HG03064 (cell line): ENCODE measurements around the gene ACTR3.

Source experiments
- ATAC-seq: cut with Tn5 transposase; IDR thresholded peaks from one replicate; pipeline ENCODE4 v1.9.1; 2021; ENCODE audit warnings: low read depth; ENCODE audit not compliant: unreplicated experiment

The ACTR3 gene

DNA sequence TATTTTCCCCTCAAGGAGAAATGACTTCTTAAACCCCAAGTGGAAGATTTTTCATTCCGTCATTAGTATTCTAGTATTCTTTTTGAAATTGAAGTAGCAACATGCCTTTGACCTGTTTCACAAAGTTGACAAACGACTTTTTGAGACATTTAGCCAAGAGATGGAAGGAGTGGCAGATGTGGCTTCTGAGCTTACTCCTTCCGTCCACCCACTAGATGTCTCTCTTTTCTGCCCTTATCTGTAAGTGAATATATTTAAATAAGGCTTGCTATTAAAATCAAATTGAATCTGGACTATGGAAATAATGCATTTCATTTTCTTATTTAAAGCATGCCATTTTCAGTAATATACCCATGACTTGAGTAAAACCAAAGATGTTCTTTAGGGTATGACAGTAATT is 74.1 kb downstream of the ACTR3 start:
- no peak for ATAC-seq

DNA sequence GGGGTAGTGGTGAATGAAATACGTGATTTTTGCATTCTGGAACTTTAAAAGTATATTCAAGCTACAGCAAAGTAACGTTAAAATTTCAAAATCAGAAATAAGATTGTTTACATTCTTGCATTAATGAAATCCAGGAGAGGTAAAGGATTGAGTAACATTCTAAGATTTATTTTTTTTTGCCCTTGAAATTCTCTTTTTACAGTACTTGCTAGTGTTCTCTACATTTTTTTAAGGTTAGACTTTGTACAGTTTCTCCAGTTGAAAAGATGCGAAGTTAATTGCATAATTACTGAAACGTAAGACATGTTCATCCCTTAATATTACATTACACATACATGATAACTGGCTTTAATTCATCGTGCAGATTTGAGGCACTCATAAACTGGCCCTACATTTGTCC is 74.5 kb downstream of the ACTR3 start:
- ATAC-seq: no peak

DNA sequence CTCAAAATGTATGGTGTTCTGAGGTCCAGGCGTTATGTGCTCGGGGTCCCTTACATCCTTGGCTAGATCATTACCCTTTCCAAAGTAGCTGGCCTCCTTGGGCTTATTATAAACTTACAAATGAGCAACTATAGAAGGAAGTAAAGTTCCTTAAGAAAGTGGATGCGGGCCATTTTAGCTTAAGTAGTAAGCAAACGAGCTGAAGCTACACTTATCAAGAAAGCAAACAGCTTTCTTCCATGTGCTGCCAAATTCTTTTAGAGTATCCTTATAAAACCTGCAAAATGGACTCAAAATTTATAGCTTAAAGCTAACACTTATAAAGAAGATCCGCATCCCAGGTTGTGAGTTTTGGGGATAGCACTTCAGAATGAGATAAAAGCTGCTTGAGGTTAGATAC is 75.3 kb downstream of the ACTR3 start:
- ATAC-seq: no peak

DNA sequence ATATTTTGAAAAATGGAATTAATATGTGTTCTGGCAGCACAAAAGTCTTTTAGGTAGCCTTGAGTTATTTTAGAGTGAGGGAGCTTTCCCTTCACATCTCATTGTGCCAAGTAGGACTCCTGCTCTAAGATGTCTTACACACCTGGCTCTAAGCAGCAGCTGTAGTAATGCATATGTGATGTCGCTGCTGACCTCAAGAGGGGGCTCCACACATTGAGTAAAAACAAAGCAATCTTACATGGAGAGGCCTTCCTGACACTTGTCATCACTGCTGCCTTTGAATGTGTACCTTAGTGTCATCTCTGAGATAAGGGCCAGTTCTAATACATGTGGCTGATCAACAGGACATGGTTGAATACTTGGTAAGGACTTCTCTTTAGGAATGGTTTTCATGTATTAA is 75.8 kb downstream of the ACTR3 start:
- ATAC-seq: peak; percentile 84

DNA sequence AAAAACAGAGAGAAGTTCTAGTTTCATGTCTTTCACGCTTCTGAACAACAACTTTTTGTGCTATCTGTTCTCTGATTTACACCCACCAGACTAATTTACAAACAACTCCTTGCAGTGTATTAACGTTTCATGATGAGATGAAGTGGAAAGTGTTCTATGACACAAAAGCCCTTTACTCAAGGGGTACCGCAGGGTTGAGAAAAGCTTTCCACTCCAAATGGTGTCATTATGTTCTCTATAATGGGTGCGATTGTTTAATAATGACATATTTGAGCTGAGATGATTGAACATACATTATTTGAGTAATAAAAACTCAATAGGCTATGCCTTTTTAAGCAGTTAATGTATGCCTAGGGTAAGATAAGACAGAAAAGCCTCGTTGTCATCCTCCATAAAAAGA is 76.3 kb downstream of the ACTR3 start:
- ATAC-seq: no peak

DNA sequence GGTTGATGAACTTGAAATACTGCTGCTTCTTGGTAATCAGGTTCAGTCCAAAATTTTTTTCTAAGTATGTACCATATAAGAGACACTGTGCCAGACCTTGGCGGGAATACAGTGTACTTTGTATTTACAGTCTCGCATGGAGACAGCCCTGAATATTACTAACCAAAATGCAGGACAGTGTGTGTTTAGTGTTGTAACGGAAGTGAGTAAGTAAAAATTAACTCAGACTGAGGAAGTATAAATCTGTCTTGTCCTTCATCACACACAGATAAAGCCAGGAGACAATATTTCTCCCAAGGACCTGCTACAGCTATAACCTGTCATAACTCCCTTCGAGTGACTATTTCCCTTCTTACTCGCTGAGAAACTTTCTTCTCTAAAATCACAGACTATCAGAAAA is 76.9 kb downstream of the ACTR3 start:
- no peak for ATAC-seq

DNA sequence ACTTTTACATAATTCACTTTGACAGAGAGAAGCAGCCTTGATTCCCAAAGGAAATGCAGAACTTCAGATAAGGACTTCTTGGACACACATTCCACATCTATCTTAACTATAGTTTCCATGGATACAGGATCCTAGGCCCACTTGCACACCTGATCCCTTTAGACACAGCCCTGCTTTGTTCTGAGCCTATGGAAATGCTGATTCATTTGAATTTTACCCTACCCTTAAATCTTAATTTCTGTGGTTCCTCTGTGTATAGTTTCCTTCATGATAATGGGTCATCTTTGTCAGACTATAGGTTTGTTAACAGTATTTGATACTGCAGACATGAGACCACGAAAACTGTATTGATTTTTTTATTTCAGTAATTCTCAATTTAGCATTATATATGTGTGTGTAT is 77.4 kb downstream of the ACTR3 start:
- ATAC-seq: no peak

DNA sequence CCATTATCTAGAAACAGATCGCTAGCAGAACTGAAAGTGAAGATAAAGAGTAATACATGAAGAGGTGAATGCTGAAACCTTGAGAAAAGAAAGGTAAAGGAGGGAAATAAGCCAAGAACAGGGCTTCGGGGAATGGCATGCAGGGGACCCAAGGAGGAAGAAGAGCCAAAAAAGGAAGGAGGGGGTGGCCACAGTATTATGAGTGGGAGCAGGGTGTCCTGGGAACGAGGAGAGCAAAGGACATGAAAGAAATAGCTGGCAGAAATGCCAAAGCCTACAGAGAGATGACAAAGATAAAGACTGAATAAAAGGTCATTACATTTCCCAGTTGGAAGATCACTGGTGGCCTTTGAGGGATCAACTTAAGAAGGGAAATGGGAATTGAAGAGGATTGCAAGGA is 82.9 kb downstream of the ACTR3 start:
- no peak for ATAC-seq

DNA sequence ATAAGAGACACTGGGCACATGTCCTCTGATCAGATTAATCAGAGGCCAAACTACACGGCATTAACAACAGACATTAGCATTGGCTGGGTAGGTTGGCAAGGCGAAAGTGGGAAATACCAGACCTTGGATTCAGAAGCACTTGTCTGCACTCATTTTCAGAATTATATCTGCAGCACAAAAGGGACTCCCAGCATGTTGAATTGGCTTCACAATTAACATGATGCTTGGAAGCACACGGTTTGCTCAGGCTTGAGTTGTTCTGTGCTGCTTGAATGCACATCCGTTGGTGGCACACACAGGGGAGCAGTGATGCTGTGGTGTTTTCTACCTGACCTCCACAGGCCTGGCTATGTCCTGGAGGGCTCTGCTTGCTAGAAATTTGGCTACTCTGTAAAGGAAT is 83.9 kb downstream of the ACTR3 start:
- no peak for ATAC-seq

DNA sequence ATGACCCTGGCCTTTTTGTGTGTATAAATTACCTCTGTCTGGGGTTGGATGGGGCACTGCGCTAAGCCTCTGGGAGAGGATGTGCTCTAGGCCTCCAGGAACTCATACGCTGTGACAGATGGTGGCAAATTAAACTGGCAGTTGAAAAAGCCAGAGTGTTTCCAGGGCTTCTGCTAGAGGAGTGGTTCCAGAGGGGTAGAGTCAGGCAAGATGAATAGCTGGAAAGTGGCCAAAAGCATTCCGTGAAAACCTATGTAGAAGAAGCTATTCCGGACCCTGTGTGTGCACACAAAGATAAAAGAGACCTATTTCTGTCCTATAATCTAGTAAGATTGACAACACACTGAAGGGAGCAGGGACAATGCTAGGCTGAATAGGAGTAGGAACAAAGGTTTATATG is 84.8 kb downstream of the ACTR3 start:
- no peak for ATAC-seq

DNA sequence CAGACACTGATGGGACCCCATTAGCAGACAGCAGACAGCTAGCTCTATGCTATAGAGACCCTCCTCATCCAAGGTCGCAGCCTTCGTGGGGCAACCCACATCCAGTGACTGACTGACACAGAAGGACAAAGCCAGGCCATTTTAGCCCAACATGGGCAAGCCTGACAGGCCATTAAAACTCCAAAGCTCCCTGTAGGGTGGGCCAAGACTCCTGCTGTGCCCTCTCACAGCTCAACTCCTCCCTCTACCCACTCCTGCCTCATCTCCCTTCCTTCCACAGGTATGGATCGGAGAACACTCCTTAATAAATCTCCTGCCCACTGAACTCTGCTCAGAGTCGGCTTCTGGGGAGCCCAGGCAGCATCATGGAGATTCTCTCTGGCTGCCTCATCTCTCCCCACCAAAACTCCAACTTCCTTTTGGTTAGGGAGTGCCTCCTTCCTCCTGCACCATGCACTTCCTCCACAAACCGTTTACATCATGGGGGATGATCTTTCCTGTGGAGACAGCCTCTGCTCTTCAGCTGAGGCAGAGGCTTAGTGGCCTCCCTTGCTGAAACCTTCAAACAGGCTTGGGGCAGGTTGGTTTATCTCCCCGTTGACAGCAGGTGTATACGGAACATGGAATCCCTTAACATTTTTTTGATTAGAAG is 86.5 kb downstream of the ACTR3 start:
- no peak for ATAC-seq

DNA sequence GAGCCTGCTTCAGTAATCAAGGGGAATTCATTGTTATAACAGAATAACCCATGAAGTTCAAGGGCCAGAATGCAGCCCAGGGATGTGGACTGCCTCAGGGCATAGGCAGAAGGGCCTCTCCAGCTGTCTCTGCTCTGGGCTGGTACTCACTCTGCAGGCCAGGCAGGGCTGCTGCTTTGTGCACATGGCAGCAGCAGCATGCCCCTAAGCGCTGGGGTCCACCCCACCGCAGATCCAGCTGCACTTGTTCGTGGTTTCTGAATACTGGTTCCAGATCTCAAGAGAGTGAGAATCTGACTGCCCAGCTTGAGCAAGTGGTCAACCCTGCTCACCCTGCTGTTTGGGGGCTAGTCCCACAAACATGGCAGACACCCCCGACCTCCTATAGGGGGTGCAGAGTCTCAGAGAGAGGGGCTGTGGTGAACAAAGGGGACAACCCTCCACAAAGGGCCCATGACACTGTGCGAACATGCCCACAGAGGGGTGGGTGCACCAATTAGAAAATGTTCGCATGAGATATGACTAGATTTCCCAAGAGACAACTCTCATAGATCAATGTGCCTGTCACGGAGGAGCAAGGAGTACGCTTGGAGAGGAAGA is 87.3 kb downstream of the ACTR3 start:
- no peak for ATAC-seq

DNA sequence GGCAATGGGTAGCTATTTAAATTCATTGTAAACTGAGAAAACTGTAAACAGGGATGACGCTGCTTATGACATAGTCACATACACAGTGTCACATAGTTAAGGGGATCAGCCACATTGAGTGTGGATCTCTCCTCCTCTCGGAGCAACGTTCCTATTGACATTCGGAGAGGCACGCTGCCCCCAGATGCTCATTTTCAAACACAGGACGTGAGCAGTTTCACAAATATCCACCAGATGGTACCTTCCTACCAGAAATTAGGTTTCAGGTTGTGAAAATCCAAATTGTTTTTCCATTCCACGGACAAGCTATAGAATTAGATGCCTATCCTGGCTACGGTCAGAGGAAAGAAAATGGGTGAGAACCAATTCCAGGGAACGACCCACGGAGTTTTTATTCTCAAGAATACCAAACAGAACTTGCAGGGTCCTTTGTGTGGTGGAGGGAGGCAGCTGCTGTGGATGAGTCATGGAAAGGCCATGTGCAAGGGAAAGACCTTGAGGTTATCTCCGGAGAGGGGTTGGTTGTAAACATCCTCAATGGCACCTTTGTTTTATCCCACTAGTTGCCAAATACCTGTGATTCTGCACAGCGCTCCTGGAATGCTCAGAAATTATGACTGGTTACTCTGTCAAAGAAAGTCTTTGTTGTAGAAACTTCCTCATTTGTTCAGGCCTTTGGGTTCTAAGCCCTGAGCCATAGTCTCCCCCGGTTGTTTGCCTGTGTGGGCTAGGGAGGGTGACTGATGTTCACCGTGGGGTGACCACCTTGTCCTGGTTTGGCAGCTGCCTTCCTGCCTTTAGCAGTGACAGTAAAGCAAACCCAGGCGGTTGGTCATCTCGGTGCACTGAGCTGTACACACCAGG is 88.0 kb downstream of the ACTR3 start:
- ATAC-seq: no peak

DNA sequence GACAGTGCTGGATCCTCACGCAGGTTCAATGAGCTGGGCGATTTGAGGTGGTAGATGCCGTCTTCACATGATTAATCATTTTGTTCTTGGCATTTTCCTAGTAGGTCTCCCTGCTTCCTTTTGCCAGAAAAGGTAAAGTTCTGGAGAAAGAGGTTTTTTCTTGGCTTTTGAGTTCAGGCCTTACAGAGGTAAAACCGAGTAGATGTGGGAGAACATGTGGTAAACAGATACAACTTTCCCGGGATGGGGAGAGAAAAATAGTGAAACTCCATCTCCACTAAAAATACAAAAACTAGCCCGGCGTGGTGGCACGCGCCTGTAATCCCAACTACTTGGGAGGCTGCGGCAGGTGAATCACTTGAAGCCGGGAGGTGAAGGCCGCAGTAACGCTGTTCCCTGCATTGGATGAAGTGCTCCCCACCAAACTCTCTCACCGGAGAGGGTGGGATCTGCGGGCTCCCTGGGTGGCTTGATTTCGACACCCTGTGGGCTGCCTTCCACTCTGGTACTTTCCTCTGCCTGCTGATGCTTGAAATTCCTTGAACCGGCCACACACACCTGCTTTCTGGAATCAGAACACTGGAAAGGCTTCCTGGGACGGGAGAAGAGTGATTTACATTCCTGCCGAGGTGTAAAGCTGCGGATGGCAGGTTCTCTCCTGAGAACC is 88.8 kb downstream of the ACTR3 start:
- no peak for ATAC-seq

DNA sequence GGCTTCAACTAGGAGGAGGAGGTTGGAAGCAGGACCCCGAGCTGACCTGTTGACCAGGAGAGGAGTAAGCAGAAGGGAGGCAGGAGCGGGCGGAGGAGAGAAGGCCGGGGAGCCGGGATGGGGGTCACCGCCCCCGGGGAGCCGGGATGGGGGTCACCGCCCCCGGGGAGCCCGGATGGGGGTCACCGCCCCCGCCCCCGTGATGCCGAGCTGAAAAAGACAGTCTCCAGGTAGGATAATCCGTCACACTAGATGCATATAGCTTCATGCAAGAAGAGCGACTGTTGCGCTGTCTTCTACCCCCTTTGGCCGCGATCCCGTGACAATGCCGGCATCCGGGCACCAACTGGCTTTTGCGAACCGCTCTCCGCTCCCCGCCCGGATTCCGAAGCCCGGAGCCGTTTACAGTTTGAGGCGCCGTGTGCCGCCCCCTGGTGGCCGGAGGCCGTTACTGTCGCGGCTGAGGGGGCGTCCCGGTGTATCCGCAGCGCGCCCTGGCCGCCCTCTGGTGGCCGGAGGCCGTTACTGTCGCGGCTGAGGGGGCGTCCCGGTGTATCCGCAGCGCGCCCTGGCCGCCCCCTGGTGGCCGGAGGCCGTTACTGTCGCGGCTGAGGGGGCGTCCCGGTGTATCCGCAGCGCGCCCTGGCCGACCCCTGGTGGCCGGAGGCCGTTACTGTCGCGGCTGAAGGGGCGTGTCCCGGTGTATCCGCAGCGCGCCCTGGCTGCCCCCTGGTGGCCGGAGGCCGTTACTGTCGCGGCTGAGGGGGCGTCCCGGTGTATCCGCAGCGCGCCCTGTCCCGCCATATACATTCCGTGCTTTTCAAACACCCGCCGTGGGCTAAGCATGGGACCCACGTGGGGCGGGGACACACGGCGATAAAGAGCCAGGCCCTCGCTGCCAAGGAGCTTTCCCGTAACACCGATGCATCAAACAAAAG is 89.6 kb downstream of the ACTR3 start:
- ATAC-seq: no peak

DNA sequence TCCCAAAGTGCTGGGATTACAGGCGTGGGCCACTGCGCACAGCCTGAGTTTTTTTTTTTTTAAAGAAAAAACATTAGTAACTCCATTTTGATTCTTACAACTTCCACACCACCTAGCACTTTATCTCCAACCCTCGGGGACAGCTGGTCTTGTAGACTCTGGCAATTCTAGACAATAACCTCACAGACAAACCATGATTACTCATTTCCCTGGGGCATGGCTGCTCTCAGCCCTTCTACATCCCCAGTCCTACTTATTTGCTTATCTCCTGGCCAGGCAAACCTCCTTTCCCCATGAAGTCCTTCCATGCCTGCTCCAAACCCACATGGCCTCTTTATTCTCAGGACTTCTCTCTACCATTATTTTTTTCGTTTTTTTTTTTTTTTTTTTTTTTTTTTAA is 91.1 kb downstream of the ACTR3 start:
- ATAC-seq: no peak

DNA sequence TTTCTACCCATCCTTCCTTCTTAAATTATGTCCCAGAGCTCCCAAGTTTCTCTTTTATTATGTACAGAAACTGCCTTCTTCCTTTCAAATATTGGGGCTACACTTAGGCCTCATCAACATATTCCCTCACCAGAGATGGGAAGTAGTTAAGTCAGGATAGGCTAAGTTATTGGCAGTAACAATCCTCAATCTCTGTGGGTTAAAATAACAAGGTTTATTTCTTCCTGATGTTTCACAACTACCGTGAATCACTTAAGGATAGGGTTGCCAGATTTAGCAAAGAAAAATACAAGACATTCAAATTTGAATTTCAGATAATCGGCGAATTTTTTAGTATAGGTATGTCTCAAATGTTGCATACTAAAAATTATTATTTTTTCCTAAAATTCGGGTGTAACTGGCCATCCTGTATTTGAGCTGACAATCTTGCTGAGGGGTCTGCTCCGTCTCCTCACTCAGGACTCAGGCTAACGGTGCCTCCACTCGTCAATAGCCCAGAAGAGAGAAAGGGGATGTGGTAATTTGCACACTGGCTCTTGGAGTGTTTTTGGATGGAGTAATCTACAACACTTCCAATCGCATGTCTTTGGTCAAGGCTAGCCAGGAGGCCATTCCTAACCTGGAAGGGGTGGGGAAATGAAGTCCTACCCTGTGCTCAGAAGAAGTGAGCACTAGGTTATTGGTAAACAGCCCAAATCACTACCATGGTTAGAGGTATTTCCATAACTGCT is 91.7 kb downstream of the ACTR3 start:
- no peak for ATAC-seq

DNA sequence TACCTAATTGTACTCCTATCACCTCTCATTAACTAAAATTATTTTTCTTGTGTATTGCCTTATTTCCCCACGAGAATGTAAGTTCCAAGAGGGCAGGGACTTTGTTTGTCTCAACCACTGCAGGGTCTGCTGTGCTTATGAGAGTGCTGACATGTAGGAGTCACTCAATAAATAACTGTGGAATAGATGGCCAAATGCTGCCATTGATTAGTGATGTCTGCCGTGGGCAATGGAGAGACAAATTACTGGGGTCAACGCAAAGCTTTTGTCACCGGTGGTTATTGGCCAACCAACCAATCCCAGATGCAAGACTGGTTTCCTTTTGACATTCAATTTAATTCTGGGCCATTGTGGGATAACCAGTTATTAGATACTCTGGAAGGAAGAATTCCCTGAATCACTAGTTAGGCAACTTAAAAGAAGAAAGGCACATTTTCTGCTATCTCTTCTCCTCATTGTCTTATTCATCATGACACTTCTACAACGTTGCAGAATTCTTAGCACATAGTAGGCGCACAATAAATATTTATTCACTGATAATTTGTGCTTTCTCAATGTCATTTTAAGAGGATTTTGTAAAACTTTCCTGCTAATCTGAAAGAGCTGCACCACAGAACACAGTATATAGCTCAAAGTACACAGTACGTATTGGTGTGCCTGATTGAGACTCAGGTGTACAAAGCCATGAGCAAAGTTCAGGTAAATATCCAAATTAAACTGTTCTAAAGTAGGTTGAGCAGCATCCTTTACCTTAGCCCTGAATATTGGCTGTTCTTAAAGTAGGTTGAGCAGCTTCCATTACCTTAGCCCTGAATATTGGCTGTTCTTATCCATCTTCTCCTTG is 95.9 kb downstream of the ACTR3 start:
- no peak for ATAC-seq
